Measurements from ENCODE around the gene MSRB1.
"Not testable (repeated sequence)": the region's sequence is repeated elsewhere in the genome, so short reads cannot be mapped to it uniquely, and the experiment has no call there.

Gene MSRB1

GRCh38 chr16:1920727-1921171 is 22.2 kb downstream of the MSRB1 start:
- WGBS (ENCODE audit: insufficient coverage, insufficient read length): no CpG with 5 or more reads among the region's 15 CpGs
- Histone ChIP-seq H3K4me3 (ENCODE audit: low read length) (no peak overlapping the region), H3K27me3 (ENCODE audit: control insufficient read depth, insufficient read depth, low read length) (peaks cover 41% of the 10 kb centered on the region)

GRCh38 chr16:1920122-1920521 is 22.9 kb downstream of the MSRB1 start:
- Histone ChIP-seq H3K27me3 (ENCODE audit: control insufficient read depth, insufficient read depth, low read length) (peaks cover 42% of the 10 kb centered on the region), H3K4me1 (ENCODE audit: control insufficient read depth, insufficient read depth, low read length) (peaks cover 16% of the 10 kb centered on the region)
- no CpG with 5 or more reads among the region's 21 CpGs for WGBS (ENCODE audit: insufficient coverage, insufficient read length)

More at GRCh38 chr16:1920727-1921171, 22.2 kb downstream of the MSRB1 start:
- Histone ChIP-seq H3K4me1 (ENCODE audit: control insufficient read depth, insufficient read depth, low read length) (peaks cover 16% of the 10 kb centered on the region), H3K9me3 (ENCODE audit: control insufficient read depth, insufficient read depth, low read length) (no peaks in the 10 kb centered on the region), H3K27ac (ENCODE audit: low read length) (no peak overlapping the region), H3K36me3 (ENCODE audit: control insufficient read depth, insufficient read depth, low read length) (no peaks in the 10 kb centered on the region)
- peak; percentile 41 for DNase-seq (ENCODE audit: low read depth, low spot score)

GRCh38 chr16:1919327-1919998 is 23.5 kb downstream of the MSRB1 start:
- no peak for DNase-seq (ENCODE audit: low read depth, low spot score)
- Histone ChIP-seq H3K4me3 (ENCODE audit: low read length) (no peak overlapping the region), H3K4me1 (ENCODE audit: control insufficient read depth, insufficient read depth, low read length) (peaks cover 16% of the 10 kb centered on the region), H3K27me3 (ENCODE audit: control insufficient read depth, insufficient read depth, low read length) (peaks cover 42% of the 10 kb centered on the region), H3K36me3 (ENCODE audit: control insufficient read depth, insufficient read depth, low read length) (no peaks in the 10 kb centered on the region), H3K27ac (ENCODE audit: low read length) (no peak overlapping the region), H3K9me3 (ENCODE audit: control insufficient read depth, insufficient read depth, low read length) (no peaks in the 10 kb centered on the region)
- no CpG with 5 or more reads among the region's 30 CpGs for WGBS (ENCODE audit: insufficient coverage, insufficient read length)

More at GRCh38 chr16:1920122-1920521, 22.9 kb downstream of the MSRB1 start:
- H3K36me3 ChIP-seq (ENCODE audit: control insufficient read depth, insufficient read depth, low read length); H3K4me3 ChIP-seq (ENCODE audit: low read length); H3K9me3 ChIP-seq (ENCODE audit: control insufficient read depth, insufficient read depth, low read length); DNase-seq (ENCODE audit: low read depth, low spot score); H3K27ac ChIP-seq (ENCODE audit: low read length): not testable (repeated sequence)

DNA sequence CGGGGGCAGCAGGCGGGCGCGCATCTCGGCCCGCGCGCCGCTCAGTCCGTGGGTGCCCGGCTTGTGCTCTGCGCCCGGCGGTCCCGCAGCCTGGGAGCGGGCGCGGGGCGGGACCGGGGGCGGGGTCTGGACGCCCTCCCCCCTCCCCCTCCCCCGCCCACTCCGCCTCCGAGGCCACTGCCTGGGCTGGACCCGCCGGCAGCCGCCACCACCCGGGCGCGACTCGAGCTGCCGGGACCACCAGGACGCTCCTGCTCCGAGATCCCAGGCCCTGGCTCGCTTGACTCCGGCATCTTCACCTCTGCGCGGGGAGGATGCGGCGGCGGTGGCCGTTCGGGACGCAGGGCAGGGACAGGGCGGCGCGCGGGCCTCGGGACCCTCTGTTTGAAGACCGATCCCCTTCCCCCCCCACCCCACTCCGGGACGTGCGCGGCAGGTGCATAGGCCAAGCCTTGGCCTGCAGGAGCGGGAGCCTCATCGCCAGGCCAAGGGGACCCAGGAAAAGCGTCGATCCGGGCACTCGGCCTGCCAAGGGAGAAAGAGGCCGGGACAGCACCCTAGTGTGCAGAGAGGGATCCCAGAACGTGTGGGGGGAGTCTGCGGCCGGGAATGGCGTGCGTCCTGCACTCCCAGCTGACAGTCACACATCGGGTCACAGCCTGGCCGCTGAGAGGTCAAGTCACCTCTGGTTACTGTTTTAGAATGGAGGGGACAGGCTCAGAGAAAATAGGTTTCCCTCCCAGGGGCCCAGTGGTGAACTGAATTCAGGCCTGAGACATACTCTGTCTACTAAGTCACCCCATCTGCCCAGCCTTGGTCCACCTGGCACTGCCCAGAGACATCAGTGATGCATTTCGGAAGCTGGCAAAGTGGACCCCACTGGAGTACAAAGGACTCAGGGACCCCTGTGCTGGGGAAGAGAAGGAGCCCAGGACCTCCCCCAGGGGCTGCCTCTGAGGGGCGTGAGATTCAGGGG is 24.4 kb downstream of the MSRB1 start, which contains the start of gene HS3ST6:
HS3ST6 (minus strand) TSS at position 65 of the 976 bp plus-strand sequence. CDS start 92 bp downstream, outside the sequence.
- H3K27me3 ChIP-seq (ENCODE audit: control insufficient read depth, insufficient read depth, low read length): peaks cover 42% of the 10 kb centered on the region

GRCh38 chr16:1917665-1918350 is 25.2 kb downstream of the MSRB1 start:
- Histone ChIP-seq H3K9me3 (ENCODE audit: control insufficient read depth, insufficient read depth, low read length) (no peaks in the 10 kb centered on the region), H3K27ac (ENCODE audit: low read length) (no peak overlapping the region), H3K27me3 (ENCODE audit: control insufficient read depth, insufficient read depth, low read length) (peaks cover 38% of the 10 kb centered on the region), H3K4me3 (ENCODE audit: low read length) (peak overlapping the region; percentile 35; the same call in 1 of the 2 replicates), H3K4me1 (ENCODE audit: control insufficient read depth, insufficient read depth, low read length) (peaks cover 14% of the 10 kb centered on the region), H3K36me3 (ENCODE audit: control insufficient read depth, insufficient read depth, low read length) (no peaks in the 10 kb centered on the region)
- no peak for DNase-seq (ENCODE audit: low read depth, low spot score)
- WGBS (ENCODE audit: insufficient coverage, insufficient read length): no CpG with 5 or more reads among the region's 81 CpGs

More for the DNA sequence above, 24.4 kb downstream of the MSRB1 start, which contains the start of gene HS3ST6:
- Histone ChIP-seq H3K4me3 (ENCODE audit: low read length) (peak within 1 kb of the TSS; percentile 35; the same call in 1 of the 2 replicates), H3K36me3 (ENCODE audit: control insufficient read depth, insufficient read depth, low read length) (no peaks in the 10 kb centered on the region), H3K27ac (ENCODE audit: low read length) (no peak within 1 kb of the TSS), H3K4me1 (ENCODE audit: control insufficient read depth, insufficient read depth, low read length) (peaks cover 16% of the 10 kb centered on the region), H3K9me3 (ENCODE audit: control insufficient read depth, insufficient read depth, low read length) (no peaks in the 10 kb centered on the region)
- no peak for DNase-seq (ENCODE audit: low read depth, low spot score)
- no CpG with 5 or more reads among the region's 71 CpGs for WGBS (ENCODE audit: insufficient coverage, insufficient read length)

GRCh38 chr16:1917056-1917664 is 25.8 kb downstream of the MSRB1 start:
- DNase-seq (ENCODE audit: low read depth, low spot score): no peak
- H3K27me3 ChIP-seq (ENCODE audit: control insufficient read depth, insufficient read depth, low read length): peaks cover 38% of the 10 kb centered on the region
- H3K4me1 ChIP-seq (ENCODE audit: control insufficient read depth, insufficient read depth, low read length): peaks cover 14% of the 10 kb centered on the region
- H3K36me3 ChIP-seq (ENCODE audit: control insufficient read depth, insufficient read depth, low read length): no peaks in the 10 kb centered on the region
- no peak overlapping the region for H3K27ac ChIP-seq (ENCODE audit: low read length)
- no CpG with 5 or more reads among the region's 22 CpGs for WGBS (ENCODE audit: insufficient coverage, insufficient read length)
- no peaks in the 10 kb centered on the region for H3K9me3 ChIP-seq (ENCODE audit: control insufficient read depth, insufficient read depth, low read length)
- no peak overlapping the region for H3K4me3 ChIP-seq (ENCODE audit: low read length)

DNA sequence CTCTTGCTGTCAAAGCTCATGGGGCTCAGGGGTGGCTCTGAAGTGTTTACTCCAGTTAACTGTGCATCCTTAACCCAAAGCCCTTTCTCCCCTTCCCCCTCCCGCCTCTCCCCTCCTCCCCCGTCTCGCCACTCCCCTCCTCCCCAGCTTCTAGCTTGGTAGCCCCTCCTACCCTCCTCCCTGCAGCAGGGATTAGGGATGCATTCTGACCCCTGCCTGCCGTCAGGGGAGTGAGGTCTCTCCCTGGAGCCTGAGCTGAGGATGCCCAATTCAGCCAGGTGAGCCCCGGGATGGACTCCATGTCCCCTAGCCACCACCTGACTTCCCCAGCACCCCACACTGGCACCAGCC is 26.4 kb downstream of the MSRB1 start:
- Histone ChIP-seq H3K4me3 (ENCODE audit: low read length) (no peak overlapping the region), H3K4me1 (ENCODE audit: control insufficient read depth, insufficient read depth, low read length) (peaks cover 14% of the 10 kb centered on the region), H3K27ac (ENCODE audit: low read length) (no peak overlapping the region), H3K36me3 (ENCODE audit: control insufficient read depth, insufficient read depth, low read length) (no peaks in the 10 kb centered on the region), H3K9me3 (ENCODE audit: control insufficient read depth, insufficient read depth, low read length) (no peaks in the 10 kb centered on the region), H3K27me3 (ENCODE audit: control insufficient read depth, insufficient read depth, low read length) (peaks cover 38% of the 10 kb centered on the region)
- no peak for DNase-seq (ENCODE audit: low read depth, low spot score)
- WGBS (ENCODE audit: insufficient coverage, insufficient read length): no CpG with 5 or more reads among the region's 5 CpGs

DNA sequence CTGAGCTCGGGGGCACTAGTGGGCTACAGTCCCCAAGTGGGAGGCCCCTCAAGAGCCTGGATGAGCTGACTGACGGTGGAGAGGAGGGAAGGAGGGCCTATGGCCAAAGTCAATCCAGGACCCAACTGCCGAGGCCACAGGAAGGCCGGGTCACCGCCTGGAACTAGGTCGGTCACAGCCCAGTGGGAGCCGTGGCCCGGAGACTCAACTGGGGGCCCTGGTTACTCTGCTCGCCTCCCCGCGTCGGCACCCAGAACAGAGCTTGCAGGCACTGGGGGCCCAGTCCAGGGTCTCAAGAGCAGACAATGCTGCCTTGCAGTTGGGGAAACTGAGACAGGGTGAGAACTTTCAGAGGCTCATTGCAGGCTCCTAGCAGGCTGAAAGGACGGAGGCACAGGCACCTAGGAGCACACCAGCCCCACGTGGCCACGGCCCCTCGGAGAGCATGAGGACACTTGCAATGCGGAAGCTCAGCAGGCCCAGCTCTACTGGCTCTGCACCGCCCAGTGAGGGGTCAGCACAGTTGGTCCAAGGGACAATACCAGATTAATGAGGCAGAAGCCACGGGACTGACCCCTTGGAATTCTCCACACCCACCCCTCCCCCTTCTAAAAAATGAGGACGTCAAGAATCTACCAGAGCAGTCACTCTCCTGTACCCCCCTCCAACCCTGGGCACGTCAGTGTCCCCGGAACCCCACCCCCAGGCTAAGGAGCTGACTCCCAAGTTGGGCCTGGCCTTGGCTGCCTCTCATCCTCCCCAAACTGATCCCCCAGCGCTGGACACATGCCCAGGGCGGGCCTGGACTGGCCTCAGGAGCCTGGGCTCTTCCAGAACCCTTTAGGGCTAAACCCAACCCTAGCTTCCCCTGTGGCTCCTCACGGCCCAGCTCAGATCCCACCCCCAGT is 27.0 kb downstream of the MSRB1 start:
- no peaks in the 10 kb centered on the region for H3K36me3 ChIP-seq (ENCODE audit: control insufficient read depth, insufficient read depth, low read length)
- no CpG with 5 or more reads among the region's 25 CpGs for WGBS (ENCODE audit: insufficient coverage, insufficient read length)
- H3K9me3 ChIP-seq (ENCODE audit: control insufficient read depth, insufficient read depth, low read length): no peaks in the 10 kb centered on the region
- H3K4me1 ChIP-seq (ENCODE audit: control insufficient read depth, insufficient read depth, low read length): peaks cover 14% of the 10 kb centered on the region
- peaks cover 38% of the 10 kb centered on the region for H3K27me3 ChIP-seq (ENCODE audit: control insufficient read depth, insufficient read depth, low read length)
- no peak overlapping the region for H3K27ac ChIP-seq (ENCODE audit: low read length)
- no peak for DNase-seq (ENCODE audit: low read depth, low spot score)
- H3K4me3 ChIP-seq (ENCODE audit: low read length): no peak overlapping the region

- Histone ChIP-seq H3K36me3 (ENCODE audit: control insufficient read depth, insufficient read depth, low read length) (no peaks in the 10 kb centered on the region), H3K4me1 (ENCODE audit: control insufficient read depth, insufficient read depth, low read length) (peaks cover 11% of the 10 kb centered on the region), H3K9me3 (ENCODE audit: control insufficient read depth, insufficient read depth, low read length) (no peaks in the 10 kb centered on the region), H3K27ac (ENCODE audit: low read length) (no peak overlapping the region), H3K27me3 (ENCODE audit: control insufficient read depth, insufficient read depth, low read length) (peaks cover 30% of the 10 kb centered on the region), H3K4me3 (ENCODE audit: low read length) (no peak overlapping the region)
- DNase-seq (ENCODE audit: low read depth, low spot score): no peak
- no CpG with 5 or more reads among the region's 8 CpGs for WGBS (ENCODE audit: insufficient coverage, insufficient read length)
These were observed 28.0 kb downstream of the MSRB1 start for GRCh38 chr16:1914988-1915387.

Measured in iPS DF 6.9 (cell line).